ENCODE results near the gene MAP1B.

Gene MAP1B

GRCh38 chr5:72125941-72126620, 18.8 kb downstream of the MAP1B start:
- DNase-seq = no peak
- no peaks in the 10 kb centered on the region for H3K9me3 ChIP-seq (ENCODE audit: control insufficient read depth, low read length)
- H3K27me3 ChIP-seq (replicated peaks; ENCODE audit: control insufficient read depth, insufficient read depth, low read length, poor library complexity, severe bottlenecking) = peaks cover 4% of the 10 kb centered on the region
- no peak overlapping the region for H3K4me3 ChIP-seq (ENCODE audit: insufficient read depth, low read depth, low read length, poor library complexity, severe bottlenecking)
- no peaks in the 10 kb centered on the region for H3K4me1 ChIP-seq (ENCODE audit: control insufficient read depth, insufficient read depth, low read length, poor library complexity, severe bottlenecking)
- no peak overlapping the region for H3K27ac ChIP-seq (ENCODE audit: insufficient read depth, low read length, poor library complexity, severe bottlenecking)
- no peaks in the 10 kb centered on the region for H3K36me3 ChIP-seq (ENCODE audit: control insufficient read depth, insufficient read depth, low read length)

GRCh38 chr5:72126796-72127195, 19.5 kb downstream of the MAP1B start:
- Histone ChIP-seq H3K4me1 (ENCODE audit: control insufficient read depth, insufficient read depth, low read length, poor library complexity, severe bottlenecking) (no peaks in the 10 kb centered on the region), H3K36me3 (ENCODE audit: control insufficient read depth, insufficient read depth, low read length) (no peaks in the 10 kb centered on the region), H3K4me3 (ENCODE audit: insufficient read depth, low read depth, low read length, poor library complexity, severe bottlenecking) (no peak overlapping the region), H3K27me3 (replicated peaks; ENCODE audit: control insufficient read depth, insufficient read depth, low read length, poor library complexity, severe bottlenecking) (peaks cover 4% of the 10 kb centered on the region), H3K9me3 (ENCODE audit: control insufficient read depth, low read length) (no peaks in the 10 kb centered on the region), H3K27ac (ENCODE audit: insufficient read depth, low read length, poor library complexity, severe bottlenecking) (no peak overlapping the region)
- DNase-seq = no peak

GRCh38 chr5:72129725-72130124, 22.4 kb downstream of the MAP1B start:
- H3K36me3 ChIP-seq (ENCODE audit: control insufficient read depth, insufficient read depth, low read length) = no peaks in the 10 kb centered on the region
- DNase-seq = no peak
- H3K27ac ChIP-seq (ENCODE audit: insufficient read depth, low read length, poor library complexity, severe bottlenecking) = no peak overlapping the region
- no peaks in the 10 kb centered on the region for H3K9me3 ChIP-seq (ENCODE audit: control insufficient read depth, low read length)
- H3K4me1 ChIP-seq (ENCODE audit: control insufficient read depth, insufficient read depth, low read length, poor library complexity, severe bottlenecking) = no peaks in the 10 kb centered on the region
- no peak overlapping the region for H3K4me3 ChIP-seq (ENCODE audit: insufficient read depth, low read depth, low read length, poor library complexity, severe bottlenecking)
- H3K27me3 ChIP-seq (replicated peaks; ENCODE audit: control insufficient read depth, insufficient read depth, low read length, poor library complexity, severe bottlenecking) = no peaks in the 10 kb centered on the region

- Histone ChIP-seq H3K9me3 (ENCODE audit: control insufficient read depth, low read length) (no peaks in the 10 kb centered on the region), H3K4me1 (ENCODE audit: control insufficient read depth, insufficient read depth, low read length, poor library complexity, severe bottlenecking) (no peaks in the 10 kb centered on the region), H3K36me3 (ENCODE audit: control insufficient read depth, insufficient read depth, low read length) (no peaks in the 10 kb centered on the region), H3K27ac (ENCODE audit: insufficient read depth, low read length, poor library complexity, severe bottlenecking) (no peak overlapping the region), H3K27me3 (replicated peaks; ENCODE audit: control insufficient read depth, insufficient read depth, low read length, poor library complexity, severe bottlenecking) (no peaks in the 10 kb centered on the region), H3K4me3 (ENCODE audit: insufficient read depth, low read depth, low read length, poor library complexity, severe bottlenecking) (no peak overlapping the region)
- DNase-seq = no peak
Measured at GRCh38 chr5:72130351-72130761, 23.1 kb downstream of the MAP1B start.

- no peak overlapping the region for H3K4me3 ChIP-seq (ENCODE audit: insufficient read depth, low read depth, low read length, poor library complexity, severe bottlenecking)
- H3K9me3 ChIP-seq (ENCODE audit: control insufficient read depth, low read length) = no peaks in the 10 kb centered on the region
- no peaks in the 10 kb centered on the region for H3K36me3 ChIP-seq (ENCODE audit: control insufficient read depth, insufficient read depth, low read length)
- peaks cover 4% of the 10 kb centered on the region for H3K27me3 ChIP-seq (replicated peaks; ENCODE audit: control insufficient read depth, insufficient read depth, low read length, poor library complexity, severe bottlenecking)
- DNase-seq = no peak
- H3K4me1 ChIP-seq (ENCODE audit: control insufficient read depth, insufficient read depth, low read length, poor library complexity, severe bottlenecking) = no peaks in the 10 kb centered on the region
- no peak overlapping the region for H3K27ac ChIP-seq (ENCODE audit: insufficient read depth, low read length, poor library complexity, severe bottlenecking)
Measured at GRCh38 chr5:72133212-72133990, 26.1 kb downstream of the MAP1B start.

GRCh38 chr5:72134226-72134899, 27.1 kb downstream of the MAP1B start:
- Histone ChIP-seq H3K36me3 (ENCODE audit: control insufficient read depth, insufficient read depth, low read length) (no peaks in the 10 kb centered on the region), H3K27me3 (replicated peaks; ENCODE audit: control insufficient read depth, insufficient read depth, low read length, poor library complexity, severe bottlenecking) (peaks cover 4% of the 10 kb centered on the region), H3K9me3 (ENCODE audit: control insufficient read depth, low read length) (no peaks in the 10 kb centered on the region), H3K27ac (ENCODE audit: insufficient read depth, low read length, poor library complexity, severe bottlenecking) (no peak overlapping the region), H3K4me1 (ENCODE audit: control insufficient read depth, insufficient read depth, low read length, poor library complexity, severe bottlenecking) (no peaks in the 10 kb centered on the region), H3K4me3 (ENCODE audit: insufficient read depth, low read depth, low read length, poor library complexity, severe bottlenecking) (no peak overlapping the region)
- DNase-seq = no peak

GRCh38 chr5:72137826-72138409, 30.6 kb downstream of the MAP1B start:
- peaks cover 4% of the 10 kb centered on the region for H3K27me3 ChIP-seq (replicated peaks; ENCODE audit: control insufficient read depth, insufficient read depth, low read length, poor library complexity, severe bottlenecking)
- H3K4me3 ChIP-seq (ENCODE audit: insufficient read depth, low read depth, low read length, poor library complexity, severe bottlenecking) = no peak overlapping the region
- H3K9me3 ChIP-seq (ENCODE audit: control insufficient read depth, low read length) = no peaks in the 10 kb centered on the region
- H3K27ac ChIP-seq (ENCODE audit: insufficient read depth, low read length, poor library complexity, severe bottlenecking) = no peak overlapping the region
- no peaks in the 10 kb centered on the region for H3K36me3 ChIP-seq (ENCODE audit: control insufficient read depth, insufficient read depth, low read length)
- H3K4me1 ChIP-seq (ENCODE audit: control insufficient read depth, insufficient read depth, low read length, poor library complexity, severe bottlenecking) = no peaks in the 10 kb centered on the region
- DNase-seq = no peak

GRCh38 chr5:72138943-72139521, 31.8 kb downstream of the MAP1B start:
- Histone ChIP-seq H3K36me3 (ENCODE audit: control insufficient read depth, insufficient read depth, low read length) (no peaks in the 10 kb centered on the region), H3K4me3 (ENCODE audit: insufficient read depth, low read depth, low read length, poor library complexity, severe bottlenecking) (no peak overlapping the region), H3K27me3 (replicated peaks; ENCODE audit: control insufficient read depth, insufficient read depth, low read length, poor library complexity, severe bottlenecking) (peaks cover 4% of the 10 kb centered on the region), H3K4me1 (ENCODE audit: control insufficient read depth, insufficient read depth, low read length, poor library complexity, severe bottlenecking) (no peaks in the 10 kb centered on the region), H3K27ac (ENCODE audit: insufficient read depth, low read length, poor library complexity, severe bottlenecking) (no peak overlapping the region), H3K9me3 (ENCODE audit: control insufficient read depth, low read length) (no peaks in the 10 kb centered on the region)
- no peak for DNase-seq

GRCh38 chr5:72140711-72141110, 33.4 kb downstream of the MAP1B start:
- Histone ChIP-seq H3K4me1 (ENCODE audit: control insufficient read depth, insufficient read depth, low read length, poor library complexity, severe bottlenecking) (no peaks in the 10 kb centered on the region), H3K9me3 (ENCODE audit: control insufficient read depth, low read length) (no peaks in the 10 kb centered on the region), H3K36me3 (ENCODE audit: control insufficient read depth, insufficient read depth, low read length) (no peaks in the 10 kb centered on the region), H3K27me3 (replicated peaks; ENCODE audit: control insufficient read depth, insufficient read depth, low read length, poor library complexity, severe bottlenecking) (peaks cover 4% of the 10 kb centered on the region), H3K4me3 (ENCODE audit: insufficient read depth, low read depth, low read length, poor library complexity, severe bottlenecking) (no peak overlapping the region), H3K27ac (ENCODE audit: insufficient read depth, low read length, poor library complexity, severe bottlenecking) (no peak overlapping the region)
- DNase-seq = no peak

Measured in effector memory CD4-positive, alpha-beta T cell (primary cell).